GM12873 (cell line): ENCODE measurements around the gene BMP6.

Experiments used
- CTCF ChIP-seq: IDR thresholded peaks from 2 replicates; pipeline ENCODE4 v1.5.1; 2012; ENCODE audit warnings: low read depth, mild to moderate bottlenecking, moderate library complexity, low read length, control low read depth; ENCODE audit not compliant: insufficient read depth; ENCODE audit errors: missing control alignments

BMP6 gene

GRCh38 chr6:7776509-7776908 lies 50.6 kb downstream of the BMP6 start:
- no peak for TF ChIP-seq CTCF

- TF ChIP-seq CTCF: peak; percentile 5
Observed at GRCh38 chr6:7777074-7777473, 51.2 kb downstream of the BMP6 start.

GRCh38 chr6:7781240-7781639 lies 55.3 kb downstream of the BMP6 start:
- TF ChIP-seq CTCF: no peak

- TF ChIP-seq CTCF: no peak
Observed at GRCh38 chr6:7784248-7784647, 58.3 kb downstream of the BMP6 start.

GRCh38 chr6:7784706-7785105 lies 58.8 kb downstream of the BMP6 start:
- TF ChIP-seq CTCF: no peak

GRCh38 chr6:7785243-7786035 lies 59.5 kb downstream of the BMP6 start:
- no peak for TF ChIP-seq CTCF

GRCh38 chr6:7786214-7786661 lies 60.3 kb downstream of the BMP6 start:
- no peak for TF ChIP-seq CTCF
